Gastroesophageal sphincter (tissue), 4 donors: ENCODE data around the gene IFT172. TPM values are rescaled to one million over a fixed set of nuclear protein-coding genes. Genes with fewer than 3 reads are reported as not detected.

Source experiments
- ATAC-seq: fragments of 150-250 bp; one replicate; pipeline ENCODE4 v1.9.1; 2016; ENCODE audit warnings: mild to moderate bottlenecking, moderate library complexity
- H3K27ac ChIP-seq, 4 donors: fragments of 200-600 bp; sonication (generic) in 3 of 4; 1 replicate in 3 of 4; 2 replicates in 1 of 4; pipeline ENCODE4 v1.5.1; 2016 to 2019
- H3K27me3 ChIP-seq: fragments of 200-600 bp; sonication (generic); one replicate; pipeline ENCODE4 v1.5.1; 2019
- H3K36me3 ChIP-seq, 2 donors: fragments of 200-600 bp; sonication (generic); one replicate each; pipeline ENCODE4 v1.5.1; 2019; ENCODE audit warnings: control low read depth in 1 of 2
- H3K4me1 ChIP-seq, 3 donors: fragments of 200-600 bp; sonication (generic); 1 replicate in 2 of 3; 2 replicates in 1 of 3; pipeline ENCODE4 v1.5.1; 2016 to 2019; ENCODE audit warnings: control low read depth in 2 of 3
- H3K4me3 ChIP-seq, 2 donors: fragments of 200-600 bp; sonication (generic); one replicate each; pipeline ENCODE4 v1.5.1; 2019; ENCODE audit warnings: mild to moderate bottlenecking in 1 of 2, moderate library complexity in 1 of 2
- H3K9me3 ChIP-seq, 3 donors: fragments of 200-600 bp; sonication (generic); one replicate each; pipeline ENCODE4 v1.5.1; 2017 to 2019; ENCODE audit warnings: control low read depth in 2 of 3
- EP300 ChIP-seq: sonication (generic); formaldehyde crosslinking; IDR thresholded peaks from one replicate; pipeline ENCODE4 v1.6.1; 2017; ENCODE audit warnings: antibody characterized with exemption, mild to moderate bottlenecking
- POLR2A ChIP-seq, 2 donors: fragments of 450-650 bp; IDR thresholded peaks; one replicate each; pipeline ENCODE4 v1.6.1; 2017; ENCODE audit warnings: antibody characterized with exemption in 2 of 2, mild to moderate bottlenecking in 2 of 2, moderate library complexity in 1 of 2
- POLR2AphosphoS5 ChIP-seq: sonication (generic); formaldehyde crosslinking; IDR thresholded peaks from one replicate; pipeline ENCODE4 v1.6.1; 2017; ENCODE audit warnings: antibody characterized with exemption
- WGBS, 2 donors: methylation state at CpG; one replicate each; pipeline ENCODE4 v1.1.5; 2018; ENCODE audit warnings: low coverage in 1 of 2; 5-methylcytosine and 5-hydroxymethylcytosine counted together
- total RNA-seq, 4 donors: library from RNA; depleted of rRNA; stranded (reverse); fragments of >200 nt; gene quantifications; one replicate each; pipeline ENCODE4 v1.1.0, GENCODE V29; 2016
- TF ChIP-seq, protein P1 (sequence below), 4 experiments: fragments of 200-600 bp in 2 of 4; fragments of 450-650 bp in 2 of 4; sonication (generic) in 1 of 4; IDR thresholded peaks; one replicate each; pipeline ENCODE4 v1.5.1; 2017 to 2019; ENCODE audit warnings: antibody characterized with exemption in 4 of 4, mild to moderate bottlenecking in 2 of 4, moderate library complexity in 2 of 4

Gene IFT172
- total RNA-seq, 4 donors from 2014 or later, result 17.9 to 34.8 (median 30.3) TPM

- WGBS, 2 donors, result 97 to 98% methylated on average over 7 of the region's 7 CpGs
- TF ChIP-seq EP300 (no peak), POLR2AphosphoS5 (no peak), POLR2A (IDR thresholded peaks at IDR 0.05) (no peak)
- TF ChIP-seq, protein P1, sequence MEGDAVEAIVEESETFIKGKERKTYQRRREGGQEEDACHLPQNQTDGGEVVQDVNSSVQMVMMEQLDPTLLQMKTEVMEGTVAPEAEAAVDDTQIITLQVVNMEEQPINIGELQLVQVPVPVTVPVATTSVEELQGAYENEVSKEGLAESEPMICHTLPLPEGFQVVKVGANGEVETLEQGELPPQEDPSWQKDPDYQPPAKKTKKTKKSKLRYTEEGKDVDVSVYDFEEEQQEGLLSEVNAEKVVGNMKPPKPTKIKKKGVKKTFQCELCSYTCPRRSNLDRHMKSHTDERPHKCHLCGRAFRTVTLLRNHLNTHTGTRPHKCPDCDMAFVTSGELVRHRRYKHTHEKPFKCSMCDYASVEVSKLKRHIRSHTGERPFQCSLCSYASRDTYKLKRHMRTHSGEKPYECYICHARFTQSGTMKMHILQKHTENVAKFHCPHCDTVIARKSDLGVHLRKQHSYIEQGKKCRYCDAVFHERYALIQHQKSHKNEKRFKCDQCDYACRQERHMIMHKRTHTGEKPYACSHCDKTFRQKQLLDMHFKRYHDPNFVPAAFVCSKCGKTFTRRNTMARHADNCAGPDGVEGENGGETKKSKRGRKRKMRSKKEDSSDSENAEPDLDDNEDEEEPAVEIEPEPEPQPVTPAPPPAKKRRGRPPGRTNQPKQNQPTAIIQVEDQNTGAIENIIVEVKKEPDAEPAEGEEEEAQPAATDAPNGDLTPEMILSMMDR (IDR thresholded peaks at IDR 0.05), result no peak
- Histone ChIP-seq H3K4me3 (no peak overlapping the region), H3K9me3 (no peaks in the 10 kb centered on the region), H3K4me1 (no peaks in the 10 kb centered on the region), H3K27me3 (no peaks in the 10 kb centered on the region), H3K27ac (no peak overlapping the region), H3K36me3 (peaks cover 0 to 80% of the 10 kb centered on the region in 2 donors)
- no peak for ATAC-seq
These were observed 25.1 kb downstream of the IFT172 start for GRCh38 chr2:27464443-27464842.

GRCh38 chr2:27461118-27461517 lies 28.4 kb downstream of the IFT172 start:
- ATAC-seq, result no peak
- H3K27me3 ChIP-seq, result no peaks in the 10 kb centered on the region
- TF ChIP-seq EP300 (no peak), POLR2A (IDR thresholded peaks at IDR 0.05) (no peak)
- TF ChIP-seq, protein P1 (IDR thresholded peaks at IDR 0.05), result no peak
- H3K9me3 ChIP-seq, result no peaks in the 10 kb centered on the region
- no peak overlapping the region for H3K4me3 ChIP-seq
- WGBS, 2 donors, result 88 to 100% methylated on average over 1 to 3 of the region's 8 CpGs
- H3K27ac ChIP-seq, result no peak overlapping the region
- H3K36me3 ChIP-seq, result peaks cover 0 to 89% of the 10 kb centered on the region in 2 donors
- H3K4me1 ChIP-seq, result no peaks in the 10 kb centered on the region

DNA sequence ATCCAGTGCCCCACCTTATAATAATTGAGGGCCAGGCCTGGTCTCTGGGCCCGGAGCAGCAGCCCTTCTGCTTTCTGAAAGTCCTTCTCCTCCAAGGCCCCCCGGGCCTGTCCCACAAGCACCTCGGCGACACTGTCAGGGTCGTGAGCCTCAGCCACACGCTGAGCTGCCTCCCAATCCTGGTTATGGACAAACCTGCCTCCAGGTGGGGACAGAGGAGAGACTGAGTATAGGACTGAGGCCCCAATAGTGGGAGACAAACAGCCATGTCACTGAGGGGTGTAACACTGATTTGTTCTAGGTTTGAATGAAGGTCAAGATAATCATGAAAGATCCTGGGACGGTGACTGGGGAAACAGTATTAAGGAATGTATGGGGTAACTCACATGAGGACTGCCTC lies 35.6 kb downstream of the IFT172 start:
- H3K27ac ChIP-seq, result no peak overlapping the region
- H3K9me3 ChIP-seq, result no peaks in the 10 kb centered on the region
- TF ChIP-seq POLR2AphosphoS5 (no peak), EP300 (no peak), POLR2A (IDR thresholded peaks at IDR 0.05) (no peak)
- TF ChIP-seq, protein P1 (IDR thresholded peaks at IDR 0.05), result no peak
- no peaks in the 10 kb centered on the region for H3K4me1 ChIP-seq
- H3K36me3 ChIP-seq, result peaks cover 0 to 98% of the 10 kb centered on the region in 2 donors
- no peaks in the 10 kb centered on the region for H3K27me3 ChIP-seq
- H3K4me3 ChIP-seq, result no peak overlapping the region
- WGBS, 2 donors, result 80 to 100% methylated on average over 1 to 4 of the region's 7 CpGs
- no peak for ATAC-seq

GRCh38 chr2:27451095-27451494 lies 38.4 kb downstream of the IFT172 start:
- no peak for ATAC-seq
- Histone ChIP-seq H3K4me3 (no peak overlapping the region), H3K9me3 (no peaks in the 10 kb centered on the region), H3K27ac (no peak overlapping the region), H3K36me3 (peaks cover 0 to 95% of the 10 kb centered on the region in 2 donors), H3K4me1 (no peaks in the 10 kb centered on the region), H3K27me3 (no peaks in the 10 kb centered on the region)
- no CpG with 5 or more reads among the region's 1 CpG for WGBS, 2 donors
- no peak for TF ChIP-seq POLR2AphosphoS5
- no peak for TF ChIP-seq POLR2A (IDR thresholded peaks at IDR 0.05)

DNA sequence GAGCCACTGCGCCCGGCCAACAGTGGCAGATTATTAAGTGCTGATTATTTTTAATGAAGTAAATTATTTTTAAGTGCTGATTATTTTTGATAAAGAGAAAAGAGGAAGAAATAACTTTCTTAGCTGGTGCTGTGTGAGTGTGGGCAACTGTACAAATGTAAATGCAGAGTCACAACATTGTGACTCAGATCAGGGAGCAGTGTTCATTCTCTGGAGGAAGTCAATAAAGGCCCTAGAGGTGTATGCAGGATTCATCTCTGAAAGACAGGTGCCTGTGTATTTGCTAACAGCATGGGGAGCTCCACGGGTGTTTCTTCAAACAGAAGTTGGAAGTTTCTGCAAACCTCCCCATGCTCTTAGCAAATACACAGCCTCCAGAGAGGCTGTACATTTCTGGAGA lies 41.2 kb downstream of the IFT172 start:
- Histone ChIP-seq H3K4me3 (no peak overlapping the region), H3K27ac (no peak overlapping the region), H3K27me3 (no peaks in the 10 kb centered on the region), H3K9me3 (no peaks in the 10 kb centered on the region), H3K4me1 (no peaks in the 10 kb centered on the region), H3K36me3 (peaks cover 0 to 90% of the 10 kb centered on the region in 2 donors)
- no peak for ATAC-seq
- 75% methylated on average over 3 of the region's 3 CpGs; no CpG with 5 or more reads in 1 of the 2 donors for WGBS, 2 donors
- TF ChIP-seq, protein P1 (IDR thresholded peaks at IDR 0.05), result no peak
- no peak for TF ChIP-seq EP300
- no peak for TF ChIP-seq POLR2AphosphoS5
- no peak for TF ChIP-seq POLR2A (IDR thresholded peaks at IDR 0.05)
